Measurements from ENCODE around the gene SLC43A3.
A peak's percentile ranks its signal among the peaks of the same experiment; 100 is the strongest.
"Not testable (repeated sequence)": the region's sequence is repeated elsewhere in the genome, so short reads cannot be mapped to it uniquely, and the experiment has no call there.

The SLC43A3 gene

GRCh38 chr11:57379732-57380131 lies 47.2 kb downstream of the SLC43A3 start:
- peak; percentile 35 for DNase-seq (ENCODE audit: low read depth)

- DNase-seq (ENCODE audit: low read depth) = peak; percentile 36
Measured at GRCh38 chr11:57378186-57378585, 48.7 kb downstream of the SLC43A3 start.

GRCh38 chr11:57377107-57377506 lies 49.8 kb downstream of the SLC43A3 start:
- no peak for DNase-seq (ENCODE audit: low read depth)

- no peak for DNase-seq (ENCODE audit: low read depth)
Measured at GRCh38 chr11:57376095-57377090, 50.5 kb downstream of the SLC43A3 start.

GRCh38 chr11:57375490-57375889 lies 51.4 kb downstream of the SLC43A3 start:
- DNase-seq (ENCODE audit: low read depth) = no peak

GRCh38 chr11:57374966-57375365 lies 52.0 kb downstream of the SLC43A3 start:
- DNase-seq (ENCODE audit: low read depth) = no peak

- no peak for DNase-seq (ENCODE audit: low read depth)
Measured at GRCh38 chr11:57373146-57373545, 53.8 kb downstream of the SLC43A3 start.

- DNase-seq (ENCODE audit: low read depth) = no peak
Measured at GRCh38 chr11:57370941-57371340, 56.0 kb downstream of the SLC43A3 start.

GRCh38 chr11:57370251-57370650 lies 56.7 kb downstream of the SLC43A3 start:
- DNase-seq (ENCODE audit: low read depth) = peak; percentile 69

GRCh38 chr11:57368845-57369232 lies 58.1 kb downstream of the SLC43A3 start:
- no peak for DNase-seq (ENCODE audit: low read depth)

GRCh38 chr11:57368106-57368844 lies 58.6 kb downstream of the SLC43A3 start:
- no peak for DNase-seq (ENCODE audit: low read depth)

GRCh38 chr11:57364851-57365660 lies 61.9 kb downstream of the SLC43A3 start:
- DNase-seq (ENCODE audit: low read depth) = no peak

- DNase-seq (ENCODE audit: low read depth) = no peak
Measured at GRCh38 chr11:57363131-57364080, 63.5 kb downstream of the SLC43A3 start.

GRCh38 chr11:57361926-57362325 lies 65.0 kb downstream of the SLC43A3 start:
- no peak for DNase-seq (ENCODE audit: low read depth)

- DNase-seq (ENCODE audit: low read depth) = not testable (repeated sequence)
Measured at GRCh38 chr11:57361420-57361819, 65.5 kb downstream of the SLC43A3 start.

GRCh38 chr11:57360991-57361390 lies 65.9 kb downstream of the SLC43A3 start:
- no peak for DNase-seq (ENCODE audit: low read depth)

- no peak for DNase-seq (ENCODE audit: low read depth)
Measured at GRCh38 chr11:57359896-57360690, 66.8 kb downstream of the SLC43A3 start.

- no peak for DNase-seq (ENCODE audit: low read depth)
Measured at GRCh38 chr11:57359396-57359795, 67.5 kb downstream of the SLC43A3 start.

GRCh38 chr11:57358991-57359390 lies 67.9 kb downstream of the SLC43A3 start:
- DNase-seq (ENCODE audit: low read depth) = no peak

- peak; percentile 78 for DNase-seq (ENCODE audit: low read depth)
Measured at GRCh38 chr11:57358543-57358961, 68.4 kb downstream of the SLC43A3 start.
